HG02870 (cell line): ENCODE results near the gene TM9SF1.

Experiments
- ATAC-seq: cut with Tn5 transposase; IDR thresholded peaks from one replicate; pipeline ENCODE4 v1.9.1; 2021; ENCODE audit warnings: mild to moderate bottlenecking, moderate library complexity; ENCODE audit not compliant: unreplicated experiment

Gene TM9SF1

DNA sequence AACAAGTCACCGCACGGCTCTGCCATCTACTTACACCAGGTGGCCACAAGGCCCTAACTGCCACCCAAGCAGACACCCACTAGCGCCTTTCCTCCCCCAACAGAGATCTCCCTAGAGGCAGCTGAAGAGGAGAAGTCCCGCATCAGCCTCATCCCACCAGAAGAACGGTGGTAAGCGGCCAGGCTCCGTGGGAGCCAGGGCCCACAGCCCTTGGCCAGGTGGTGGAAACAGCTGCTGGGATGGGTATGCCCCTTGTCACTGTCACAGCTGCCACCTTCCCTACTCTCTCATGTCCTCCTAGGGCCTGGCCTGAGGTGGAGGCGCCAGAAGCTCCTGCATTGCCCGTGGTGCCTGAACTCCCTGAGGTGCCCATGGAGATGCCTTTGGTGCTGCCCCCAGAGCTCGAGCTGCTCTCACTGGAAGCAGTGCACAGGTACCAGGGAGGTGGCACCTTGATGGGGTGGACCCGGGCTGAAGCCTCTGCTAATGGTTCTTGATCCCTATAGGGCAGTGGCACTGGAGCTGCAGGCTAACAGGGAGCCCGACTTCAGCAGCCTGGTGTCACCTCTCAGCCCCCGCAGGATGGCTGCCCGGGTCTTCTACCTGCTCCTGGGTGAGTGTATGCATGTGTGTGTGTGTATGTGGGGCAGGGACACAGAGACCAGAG lies 15.8 kb downstream of the TM9SF1 start:
- ATAC-seq, result no peak

DNA sequence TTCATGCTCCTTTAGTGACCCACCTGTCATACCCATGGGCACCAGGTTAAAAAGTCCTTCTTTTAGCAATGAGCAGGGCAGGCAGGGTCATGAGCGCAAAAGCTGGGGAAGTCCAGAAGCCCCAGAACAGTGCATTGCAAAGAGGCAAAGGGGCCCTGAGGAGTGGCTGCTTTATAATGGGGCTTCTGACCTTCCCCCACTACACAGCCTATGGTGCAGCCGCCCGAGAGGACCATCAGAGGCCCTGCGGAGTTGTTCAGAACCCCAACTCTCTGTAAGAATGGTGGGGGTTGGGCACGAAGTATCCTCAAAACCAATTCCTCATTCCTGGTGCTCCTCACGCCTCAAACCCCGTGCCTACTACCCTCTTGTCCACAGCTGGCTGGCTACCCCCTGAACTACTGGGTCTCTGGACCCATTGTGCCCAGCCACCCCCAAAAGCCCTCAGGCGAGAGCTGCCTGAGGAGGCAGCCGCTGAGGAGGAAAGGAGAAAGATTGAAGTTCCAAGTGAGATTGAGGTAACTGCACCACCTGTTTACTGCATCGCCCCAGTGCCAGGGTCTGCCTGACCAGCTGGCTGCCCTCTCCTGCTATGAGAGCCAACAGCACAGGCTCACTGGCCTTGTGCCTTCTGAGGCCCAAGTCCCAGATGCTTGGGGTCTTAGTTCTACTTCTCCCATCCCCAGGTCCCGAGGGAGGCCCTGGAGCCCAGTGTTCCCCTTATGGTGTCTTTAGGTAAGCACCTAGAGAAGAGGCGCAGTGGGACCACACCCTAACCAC lies 16.7 kb downstream of the TM9SF1 start:
- ATAC-seq, result no peak

DNA sequence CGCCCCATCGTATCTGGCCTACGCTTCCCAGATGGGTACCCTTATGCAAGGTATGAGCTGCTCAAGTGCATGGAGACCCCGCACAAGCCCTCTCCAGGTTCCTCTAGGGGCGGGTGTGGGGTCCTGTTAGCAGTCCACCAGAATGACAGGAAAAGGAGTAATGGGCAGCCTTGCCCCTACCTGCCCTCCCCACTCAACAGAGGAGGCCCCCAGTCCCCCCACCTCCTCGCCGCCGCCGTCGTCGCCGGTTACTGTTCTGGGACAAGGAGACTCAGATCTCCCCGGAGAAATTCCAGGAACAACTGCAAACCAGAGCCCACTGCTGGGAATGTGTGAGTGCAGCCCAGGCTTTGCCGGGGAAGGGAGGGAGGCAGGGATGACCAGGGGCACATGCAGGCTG lies 17.4 kb downstream of the TM9SF1 start:
- ATAC-seq, result no peak

DNA sequence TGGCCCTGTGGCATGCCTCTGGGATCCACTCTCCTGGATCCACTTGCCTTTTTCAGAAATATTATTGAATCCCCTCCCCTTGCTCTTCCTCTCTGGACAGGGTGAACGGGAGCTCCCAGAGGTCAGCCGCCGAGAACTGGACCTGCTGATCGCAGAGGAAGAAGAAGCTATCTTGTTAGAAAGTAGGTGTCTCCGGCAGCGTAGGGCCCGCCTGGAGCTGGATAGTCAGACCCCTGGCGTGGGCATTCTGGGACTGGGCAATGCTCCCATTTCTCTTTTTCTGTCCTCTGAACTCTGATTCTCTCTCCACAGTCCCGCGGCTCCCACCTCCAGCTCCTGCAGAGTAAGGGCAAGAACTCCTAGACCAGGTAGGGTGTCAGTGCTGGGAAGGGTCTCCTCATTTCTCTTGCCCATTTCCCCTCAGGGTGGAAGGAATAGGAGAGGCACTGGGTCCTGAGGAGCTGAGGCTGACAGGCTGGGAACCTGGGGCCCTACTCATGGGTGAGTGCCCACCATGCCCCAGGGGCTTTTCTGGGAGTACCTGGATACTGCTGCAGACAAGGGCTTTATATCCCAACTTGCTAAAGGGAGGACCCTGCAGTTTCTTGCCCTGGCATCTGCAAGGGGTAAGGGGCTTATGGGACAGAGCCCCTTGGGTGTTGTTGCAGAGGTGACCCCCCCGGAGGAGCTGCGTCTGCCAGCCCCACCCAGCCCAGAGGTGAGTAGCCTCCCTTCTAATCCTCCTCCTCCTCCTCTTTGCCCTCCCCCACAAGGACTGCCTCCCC lies 18.0 kb downstream of the TM9SF1 start:
- no peak for ATAC-seq

DNA sequence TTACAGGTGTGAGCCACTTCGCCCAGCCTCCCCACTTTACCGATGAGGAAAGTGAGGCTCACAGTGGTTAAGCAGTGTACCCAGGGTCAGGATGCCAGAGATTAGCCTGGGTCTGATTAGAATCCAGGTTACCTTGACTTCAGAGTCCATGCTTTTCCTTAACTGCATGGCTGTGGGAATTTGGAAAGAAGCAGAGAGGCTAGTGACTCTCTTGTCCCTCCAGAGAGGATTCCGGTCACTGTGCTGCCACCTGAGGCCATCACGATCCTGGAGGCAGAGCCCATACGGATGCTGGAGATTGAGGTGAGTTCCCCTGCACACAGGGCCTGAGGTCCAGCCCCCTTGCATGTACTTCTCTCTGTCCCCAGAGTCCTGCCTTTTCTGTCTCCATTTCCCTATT lies 18.6 kb downstream of the TM9SF1 start:
- ATAC-seq, result no peak

DNA sequence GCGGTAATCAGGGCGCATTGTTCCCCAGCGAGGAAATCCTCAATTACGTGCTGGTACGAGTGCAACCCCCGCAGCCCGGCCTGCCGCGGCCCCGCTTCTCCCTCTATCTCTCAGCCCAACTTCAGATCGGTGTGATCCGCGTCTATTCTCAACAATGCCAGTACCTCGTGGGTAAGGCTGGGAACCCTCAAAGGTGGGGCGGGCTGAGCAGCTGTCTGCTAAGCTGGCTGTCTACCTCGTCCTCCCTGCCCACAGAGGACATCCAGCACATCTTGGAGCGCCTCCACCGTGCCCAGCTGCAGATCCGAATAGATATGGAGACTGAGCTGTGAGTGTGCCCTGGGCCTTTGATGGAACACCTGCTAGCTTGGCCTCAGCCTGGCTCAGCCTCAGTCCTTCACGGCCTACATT lies 22.4 kb downstream of the TM9SF1 start:
- ATAC-seq, result no peak

DNA sequence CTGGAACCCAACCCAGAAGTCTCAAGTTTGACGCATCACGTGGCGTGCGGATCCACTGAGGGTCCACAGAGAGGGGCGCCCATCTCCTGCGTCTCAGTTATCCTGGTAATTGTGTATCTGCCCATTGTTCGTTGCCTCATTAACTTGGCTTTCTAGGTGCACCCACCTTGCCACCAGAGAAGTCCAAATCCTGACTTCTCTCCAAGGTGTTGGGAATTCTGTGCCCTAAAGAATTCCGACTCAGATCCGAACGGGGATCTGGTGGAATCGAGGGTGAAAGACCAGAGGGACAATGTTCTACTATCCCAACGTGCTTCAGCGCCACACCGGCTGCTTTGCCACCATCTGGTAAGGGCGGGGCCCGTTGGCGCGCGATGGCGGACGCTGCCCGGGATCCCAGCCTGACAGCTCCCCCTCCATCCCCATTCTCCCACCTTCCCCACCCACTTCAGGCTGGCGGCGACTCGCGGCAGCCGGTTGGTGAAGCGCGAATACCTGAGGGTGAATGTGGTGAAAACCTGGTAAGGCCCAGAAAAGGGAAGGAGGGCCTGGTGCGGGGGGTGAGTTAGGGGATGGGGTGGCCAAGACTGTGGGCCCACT lies 22.9 kb downstream of the TM9SF1 start:
- no peak for ATAC-seq

DNA sequence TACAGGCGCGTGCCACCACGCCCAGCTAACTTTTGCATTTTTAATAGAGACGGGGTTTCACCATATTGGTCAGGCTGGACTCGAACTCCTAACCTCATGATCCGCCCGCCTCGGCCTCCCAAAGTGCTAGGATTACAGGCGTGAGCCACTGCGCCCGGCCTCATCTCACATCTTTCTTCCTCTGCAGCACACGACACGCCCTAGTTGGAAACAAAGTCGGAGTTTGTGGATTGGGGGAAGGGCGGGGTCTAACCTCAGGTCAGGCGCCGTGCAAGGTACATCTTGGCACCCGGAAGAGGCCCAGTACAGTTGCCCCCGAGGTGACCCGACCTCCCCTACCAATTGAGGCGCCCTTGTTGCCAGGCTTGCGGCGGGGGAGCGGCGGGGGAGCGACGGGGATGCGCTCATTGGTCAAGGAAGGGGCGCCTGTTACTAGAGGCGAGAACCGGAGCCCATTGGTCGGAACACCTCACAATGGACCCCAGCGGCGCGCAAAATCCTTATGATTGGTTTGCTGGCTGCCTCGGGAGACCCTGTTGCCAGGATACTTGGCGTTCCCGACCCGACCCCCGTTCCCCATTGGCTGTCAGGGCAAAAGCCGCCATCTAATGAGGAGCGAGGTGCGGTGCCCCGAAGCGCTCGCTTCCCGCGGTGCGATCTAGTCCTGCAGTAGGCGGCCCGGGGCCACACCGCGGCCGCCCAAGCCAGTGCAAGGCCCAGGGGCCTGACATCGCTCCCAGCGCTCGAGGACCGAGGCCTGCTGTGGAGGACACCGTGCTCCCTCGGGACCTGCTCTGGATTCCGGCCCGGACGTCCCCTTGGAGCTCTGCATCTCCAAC lies 23.6 kb downstream of the TM9SF1 start, which contains the start of gene REC8:
Gene REC8, plus strand, starts transcription at position 659 of the 839 bp plus-strand sequence. CDS start 473 bp downstream, outside the sequence.
- ATAC-seq, result no peak

DNA sequence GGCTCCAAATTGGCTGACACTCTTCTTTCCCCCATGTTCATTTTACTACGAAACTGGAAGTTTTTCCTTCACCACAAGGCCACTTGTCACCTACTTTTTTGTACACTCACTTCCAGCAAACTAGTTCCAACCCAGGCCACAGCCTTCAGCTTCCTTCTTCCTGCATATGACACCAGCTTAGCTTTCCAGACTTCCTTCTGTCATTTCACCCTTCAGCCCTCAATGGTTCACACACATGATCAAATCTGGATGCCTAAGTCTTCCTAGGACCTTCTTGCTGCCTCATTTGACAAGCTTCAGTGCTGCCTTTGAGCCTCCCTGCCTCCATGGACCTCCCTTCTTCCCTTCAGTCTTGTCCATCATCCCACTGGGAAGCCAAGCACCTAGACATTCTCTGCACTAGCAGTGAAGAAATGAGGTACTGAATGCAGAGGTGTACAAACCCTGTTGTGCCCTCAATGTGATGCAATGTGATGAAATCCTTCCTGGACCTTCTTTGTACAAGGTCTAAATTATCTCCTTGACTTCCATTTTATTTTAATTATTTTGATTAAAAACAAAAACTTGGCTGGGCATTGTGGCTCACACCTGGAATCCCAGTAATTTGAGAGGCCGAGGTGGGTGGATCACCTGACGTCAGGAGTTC lies 27.6 kb downstream of the TM9SF1 start:
- no peak for ATAC-seq

DNA sequence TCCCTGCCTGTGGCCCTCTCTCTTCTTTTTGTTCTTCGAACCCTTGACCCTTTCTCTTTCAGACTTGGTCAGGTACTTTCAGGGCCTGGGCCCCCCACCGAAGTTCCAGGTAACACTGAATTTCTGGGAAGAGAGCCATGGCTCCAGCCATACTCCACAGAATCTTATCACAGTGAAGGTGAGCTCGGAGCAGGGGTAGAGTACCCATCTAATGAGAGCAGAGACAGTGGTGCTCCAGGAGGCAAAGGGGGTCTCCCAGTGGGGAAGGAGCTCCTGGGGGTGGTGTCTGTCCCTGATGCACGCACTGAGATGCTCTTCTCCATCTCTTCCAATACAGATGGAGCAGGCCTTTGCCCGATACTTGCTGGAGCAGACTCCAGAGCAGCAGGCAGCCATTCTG lies 29.5 kb downstream of the TM9SF1 start:
- no peak for ATAC-seq

DNA sequence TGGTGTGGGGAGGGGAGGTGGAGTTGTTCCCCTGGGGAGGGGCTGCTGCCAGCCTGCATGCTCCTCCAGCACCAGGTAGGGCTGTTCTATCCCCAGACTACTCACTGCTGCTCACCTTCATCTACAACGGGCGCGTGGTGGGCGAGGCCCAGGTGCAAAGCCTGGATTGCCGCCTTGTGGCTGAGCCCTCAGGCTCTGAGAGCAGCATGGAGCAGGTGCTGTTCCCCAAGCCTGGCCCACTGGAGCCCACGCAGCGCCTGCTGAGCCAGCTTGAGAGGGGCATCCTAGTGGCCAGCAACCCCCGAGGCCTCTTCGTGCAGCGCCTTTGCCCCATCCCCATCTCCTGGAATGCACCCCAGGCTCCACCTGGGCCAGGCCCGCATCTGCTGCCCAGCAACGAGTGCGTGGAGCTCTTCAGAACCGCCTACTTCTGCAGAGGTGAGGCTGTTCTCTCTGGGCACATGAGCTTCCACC lies 30.7 kb downstream of the TM9SF1 start:
- no peak for ATAC-seq

DNA sequence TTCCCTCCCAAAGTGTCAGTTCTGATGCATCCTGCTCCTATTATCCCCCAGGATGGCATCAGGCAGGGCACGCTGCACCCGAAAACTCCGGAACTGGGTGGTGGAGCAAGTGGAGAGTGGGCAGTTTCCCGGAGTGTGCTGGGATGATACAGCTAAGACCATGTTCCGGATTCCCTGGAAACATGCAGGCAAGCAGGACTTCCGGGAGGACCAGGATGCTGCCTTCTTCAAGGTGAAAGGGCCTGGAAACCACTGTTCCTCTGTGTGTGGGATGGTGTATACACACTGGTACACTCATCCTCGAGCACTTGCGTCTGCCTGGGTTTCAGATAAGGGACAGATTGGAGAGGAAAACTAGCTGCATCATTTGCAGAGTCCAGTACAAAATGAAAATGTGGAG lies 33.1 kb downstream of the TM9SF1 start:
- ATAC-seq, result no peak

DNA sequence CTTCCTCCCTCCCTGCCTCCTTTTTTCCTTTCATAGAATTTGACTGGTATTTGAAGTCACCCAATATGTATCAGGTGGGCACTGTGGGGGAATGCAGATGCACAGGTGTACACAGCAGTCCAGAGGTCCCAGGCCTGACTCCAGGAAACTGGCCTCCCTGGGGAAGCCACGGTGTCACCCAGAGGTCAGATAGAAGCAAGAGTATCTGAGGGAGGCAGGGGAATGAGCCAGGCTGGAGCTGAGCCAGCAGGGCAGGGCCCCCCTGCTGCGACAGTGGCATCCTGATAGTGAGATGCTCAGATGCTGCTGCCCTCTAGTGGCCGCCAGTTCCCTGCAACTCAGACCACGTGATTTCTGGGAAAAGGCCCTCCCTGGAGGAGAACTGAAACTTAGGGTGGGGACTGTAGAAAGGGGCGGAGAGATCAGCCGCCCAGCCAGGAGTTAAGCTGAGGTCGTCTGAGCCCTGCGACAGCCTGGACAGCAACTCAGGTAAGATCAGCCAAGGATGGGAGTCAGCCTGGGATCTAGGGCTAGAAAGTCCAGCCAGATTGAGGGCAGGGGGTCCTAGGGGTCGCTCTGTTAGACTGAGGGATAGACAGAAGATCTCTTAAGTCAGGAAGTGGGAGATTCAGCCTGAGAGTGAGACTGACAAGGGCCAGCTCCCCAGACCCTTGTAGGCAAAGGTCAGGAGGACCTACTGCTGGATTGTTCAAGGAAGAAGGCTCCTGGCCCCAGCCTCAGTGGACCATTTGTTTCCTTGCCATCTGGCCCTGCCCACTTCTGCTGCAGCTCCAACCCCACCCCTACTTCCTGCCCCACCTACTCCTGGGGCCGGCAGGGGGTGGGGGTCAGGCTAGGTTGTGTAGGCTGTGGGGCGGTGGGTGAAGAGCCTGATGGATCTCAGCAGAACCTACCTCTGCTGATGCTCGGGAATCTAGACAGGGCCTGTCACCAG lies 34.1 kb downstream of the TM9SF1 start, which contains the start of gene IRF9:
Gene IRF9, plus strand, starts transcription at position 416 of the 955 bp plus-strand sequence. CDS start 880 bp downstream, outside the sequence.
- ATAC-seq, result peak; percentile 92

DNA sequence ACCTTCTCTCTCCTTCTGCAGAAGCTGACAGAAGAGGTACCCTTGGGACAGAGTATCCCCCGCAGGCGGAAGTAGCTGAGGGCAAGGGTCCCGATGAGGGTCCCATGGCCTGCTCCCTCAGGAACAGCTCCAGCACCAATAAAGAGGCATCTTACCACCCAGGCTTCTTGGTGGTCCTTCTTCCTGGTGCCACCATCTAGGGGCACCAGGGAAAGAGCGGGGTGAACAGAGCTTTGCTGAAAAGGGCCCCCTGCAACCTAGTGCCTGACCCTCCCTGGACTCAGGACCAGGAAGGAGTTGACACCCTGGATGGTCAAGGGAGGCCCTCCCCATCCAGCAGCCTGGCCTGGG lies 34.8 kb downstream of the TM9SF1 start:
- ATAC-seq, result no peak

DNA sequence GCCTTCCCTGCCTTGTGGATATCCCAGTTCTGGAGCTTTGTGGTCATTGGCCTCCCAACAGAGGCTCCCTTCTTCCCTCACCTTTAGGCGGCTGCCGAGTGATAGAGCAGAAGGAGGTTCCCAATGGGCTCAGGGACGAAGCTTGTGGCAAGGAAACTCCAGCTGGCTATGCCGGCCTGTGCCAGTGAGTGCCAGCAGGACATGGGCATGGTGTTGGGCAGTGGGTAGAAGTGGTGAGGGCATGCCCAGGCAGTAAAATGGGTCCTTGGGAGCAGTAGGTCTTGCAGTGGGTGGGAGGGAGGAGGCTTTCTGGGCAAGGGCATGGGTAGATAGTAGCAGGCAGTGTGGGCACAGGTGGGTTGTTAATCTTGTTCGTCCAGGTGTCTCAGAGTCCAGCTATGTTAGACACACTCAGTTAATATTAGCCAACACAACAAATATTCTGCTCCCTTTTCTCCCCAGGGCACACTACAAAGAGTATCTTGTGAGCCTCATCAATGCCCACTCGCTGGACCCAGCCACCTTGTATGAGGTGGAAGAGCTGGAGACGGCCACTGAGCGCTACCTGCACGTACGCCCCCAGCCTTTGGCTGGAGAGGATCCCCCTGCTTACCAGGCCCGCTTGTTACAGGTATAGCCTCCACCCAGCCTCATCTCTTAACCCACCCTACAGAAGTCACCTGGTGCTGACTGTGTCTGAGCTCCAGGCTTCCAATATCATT lies 35.3 kb downstream of the TM9SF1 start:
- ATAC-seq, result no peak

DNA sequence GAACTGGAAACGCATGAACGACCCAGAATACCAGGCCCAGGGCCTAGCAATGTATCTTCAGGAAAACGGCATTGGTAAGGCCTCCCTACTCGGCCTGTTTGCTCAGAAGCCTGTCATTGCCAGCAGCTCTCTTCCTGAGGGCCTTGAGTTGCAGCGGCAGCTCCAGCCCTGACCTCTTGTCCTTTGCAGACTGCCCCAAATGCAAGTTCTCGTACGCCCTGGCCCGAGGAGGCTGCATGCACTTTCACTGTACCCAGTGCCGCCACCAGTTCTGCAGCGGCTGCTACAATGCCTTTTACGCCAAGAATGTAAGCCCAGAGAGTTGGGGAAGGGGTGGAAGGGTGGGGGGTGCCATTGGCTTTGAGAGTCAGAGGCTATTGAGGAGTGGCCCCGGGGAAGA lies 37.9 kb downstream of the TM9SF1 start:
- no peak for ATAC-seq

DNA sequence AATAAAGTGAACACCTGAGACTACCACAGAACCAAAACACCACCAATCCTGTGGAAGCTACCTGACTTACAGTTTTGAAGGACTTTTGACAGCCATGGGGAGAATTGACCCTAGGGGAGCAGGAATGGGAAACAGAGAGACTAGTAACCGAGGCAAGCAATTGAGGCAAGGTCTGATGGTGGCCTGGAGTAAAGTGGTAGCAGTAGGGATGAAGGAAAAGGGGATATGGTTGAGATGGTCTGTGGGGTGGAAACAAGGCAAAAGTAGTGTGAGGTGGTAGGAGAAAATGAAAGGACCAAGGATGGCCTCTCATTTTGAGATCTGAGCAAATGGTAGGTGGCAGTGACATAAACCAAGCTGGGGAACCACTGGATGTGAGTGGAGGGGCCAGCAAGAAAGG lies 38.4 kb downstream of the TM9SF1 start:
- ATAC-seq, result no peak

DNA sequence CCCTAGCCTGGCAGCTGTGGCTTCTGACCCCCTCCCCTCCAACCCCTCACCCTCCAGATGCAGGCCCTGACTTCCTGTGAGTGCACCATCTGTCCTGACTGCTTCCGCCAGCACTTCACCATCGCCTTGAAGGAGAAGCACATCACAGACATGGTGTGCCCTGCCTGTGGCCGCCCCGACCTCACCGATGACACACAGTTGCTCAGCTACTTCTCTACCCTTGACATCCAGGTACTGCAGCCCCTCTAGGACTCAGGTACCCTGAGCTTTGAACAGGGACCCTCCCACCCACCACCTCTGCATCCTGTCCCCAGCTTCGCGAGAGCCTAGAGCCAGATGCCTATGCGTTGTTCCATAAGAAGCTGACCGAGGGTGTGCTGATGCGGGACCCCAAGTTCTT lies 40.1 kb downstream of the TM9SF1 start:
- no peak for ATAC-seq
